B cell (primary cell): ENCODE results near the gene ELOA2. TPM values are rescaled to one million over a fixed set of nuclear protein-coding genes. Genes with fewer than 3 reads are reported as not detected.
"Not testable (repeated sequence)": the region's sequence is repeated elsewhere in the genome, so short reads cannot be mapped to it uniquely, and the experiment has no call there.

Experiments used
- ATAC-seq: fragments of 200-7000 bp; cut with Tn5 transposase; one replicate; pipeline ENCODE4 v1.10.0; 2021; ENCODE audit warnings: low read depth, mild to moderate bottlenecking, moderate number of reproducible peaks, moderate library complexity
- CTCF ChIA-PET: fragments of 350-600 bp; sonication (Branson Sonifier 250); formaldehyde crosslinking; loops from one replicate; lab custom pipeline; 2021; ENCODE audit warnings: antibody characterized with exemption, inconsistent platforms; lab: Charles Lee
- POLR2A ChIA-PET: fragments of 350-600 bp; sonication (Branson Sonifier 250); formaldehyde crosslinking; loops from one replicate; lab custom pipeline; 2021; ENCODE audit warnings: antibody characterized with exemption; lab: Charles Lee
- DNase-seq: peaks from one replicate; pipeline ENCODE4 v3.0.0; 2013
- H2AFZ ChIP-seq: 2 replicates; pipeline ENCODE4 v1.6.1; 2012; ENCODE audit warnings: mild to moderate bottlenecking, low read depth, low read length; ENCODE audit not compliant: insufficient read depth, poor library complexity, severe bottlenecking
- H3K27ac ChIP-seq, 2 donors: 1 replicate in 1 of 2; 2 replicates in 1 of 2; pipeline ENCODE4 v1.5.1; 2012 to 2013; ENCODE audit warnings: low read length in 2 of 2, mild to moderate bottlenecking in 2 of 2, moderate library complexity in 1 of 2
- H3K27me3 ChIP-seq, 4 experiments: fragments of 200-600 bp in 1 of 4; sonication (generic) in 1 of 4; replicated peaks in 1 of 4; 1 replicate in 2 of 4; 2 replicates in 2 of 4; pipeline versions ENCODE4 v1.6.1 to v1.7.0; 2013 to 2016; ENCODE audit warnings: low read length in 3 of 4, mild to moderate bottlenecking in 2 of 4, mixed read lengths in 1 of 4, moderate library complexity in 1 of 4; ENCODE audit not compliant: insufficient read depth in 4 of 4, control insufficient read depth in 3 of 4; ENCODE audit errors: control extremely low read depth in 1 of 4
- H3K36me3 ChIP-seq, 2 experiments: replicated peaks in 1 of 2; 1 replicate in 1 of 2; 2 replicates in 1 of 2; pipeline versions ENCODE4 v1.6.1 to v1.7.1; 2013; ENCODE audit warnings: low read length in 1 of 2; ENCODE audit not compliant: insufficient read depth in 2 of 2, control insufficient read depth in 1 of 2; ENCODE audit errors: control extremely low read depth in 1 of 2, extremely low read depth in 1 of 2
- H3K4me1 ChIP-seq, 2 donors: fragments of 200-600 bp in 1 of 2; sonication (generic) in 1 of 2; 1 replicate in 1 of 2; 2 replicates in 1 of 2; pipeline versions ENCODE4 v1.5.1 to v1.6.1; 2013 to 2017; ENCODE audit warnings: low read length in 2 of 2; ENCODE audit not compliant: control insufficient read depth in 2 of 2, insufficient read depth in 2 of 2
- H3K4me2 ChIP-seq: replicated peaks from 2 replicates; pipeline ENCODE3; 2012; ENCODE audit warnings: mild to moderate bottlenecking, low read depth, low read length; ENCODE audit not compliant: poor library complexity, severe bottlenecking
- H3K4me3 ChIP-seq, 5 experiments: fragments of 200-600 bp in 1 of 5; sonication (generic) in 1 of 5; 1 replicate in 3 of 5; 2 replicates in 2 of 5; pipeline versions ENCODE4 v1.5.1 to v1.7.0; 2011 to 2016; ENCODE audit warnings: low read length in 4 of 5, mild to moderate bottlenecking in 4 of 5, low read depth in 2 of 5, control low read depth in 1 of 5, moderate library complexity in 1 of 5; ENCODE audit not compliant: insufficient read depth in 1 of 5; ENCODE audit errors: control extremely low read depth in 1 of 5, extremely low read depth in 1 of 5
- H3K79me2 ChIP-seq: fragments of 200-600 bp; sonication (generic); one replicate; pipeline ENCODE4 v1.6.0; 2016; ENCODE audit warnings: low read length; ENCODE audit not compliant: control insufficient read depth, insufficient read depth
- H3K9ac ChIP-seq: fragments of 200-600 bp; sonication (generic); 2 replicates; pipeline ENCODE4 v1.6.1; 2017; ENCODE audit warnings: mild to moderate bottlenecking, low read length, moderate library complexity
- H3K9me3 ChIP-seq, 3 donors: one replicate each; pipeline versions ENCODE4 v1.6.1 to v1.7.1; 2013; ENCODE audit warnings: low read length in 2 of 3; ENCODE audit not compliant: control insufficient read depth in 2 of 3, insufficient read depth in 1 of 3; ENCODE audit errors: control extremely low read depth in 1 of 3
- H4K20me1 ChIP-seq: 2 replicates; pipeline ENCODE4 v1.6.0; 2012; ENCODE audit warnings: mild to moderate bottlenecking, low read length; ENCODE audit not compliant: insufficient read depth, control insufficient read depth, poor library complexity, severe bottlenecking
- H3K27ac Mint-ChIP-seq: one replicate; pipeline ENCODE4 v1.8.0; 2021; ENCODE audit warnings: mixed read lengths
- H3K27me3 Mint-ChIP-seq: one replicate; pipeline ENCODE4 v1.8.0; 2021; ENCODE audit warnings: mixed read lengths
- H3K4me1 Mint-ChIP-seq: one replicate; pipeline ENCODE4 v1.8.0; 2021; ENCODE audit warnings: mixed read lengths
- H3K4me3 Mint-ChIP-seq: one replicate; pipeline ENCODE4 v1.8.0; 2021; ENCODE audit warnings: mixed read lengths
- H3K9me3 Mint-ChIP-seq: one replicate; pipeline ENCODE4 v1.8.0; 2022; ENCODE audit warnings: mixed read lengths; ENCODE audit not compliant: insufficient read depth
- WGBS: methylation state at CpG from one replicate; pipeline ENCODE4 v1.1.5; 2013; ENCODE audit warnings: missing lambda C conversion rate; ENCODE audit not compliant: insufficient coverage; 5-methylcytosine and 5-hydroxymethylcytosine counted together
- intact Hi-C: fragments of 100-400 bp; cut with micrococcal nuclease; formaldehyde crosslinking; loops from one replicate; pipeline ENCODE4 v1.10.0; 2022
- polyA plus RNA-seq: library from polyadenylated mRNA; depleted of rRNA; stranded (reverse); fragments of >200 nt; gene quantifications from 2 replicates; pipeline ENCODE4 v1.2.3, GENCODE V29; 2012
- total RNA-seq, 2 donors: library from RNA; stranded (reverse); fragments of 120-200 nt in 1 of 2; gene quantifications; 1 replicate in 1 of 2; 2 replicates in 1 of 2; pipeline versions ENCODE4 v1.2.3 to v1.2.4, GENCODE V29; 2013 to 2022

ELOA2 gene
- total and polyA plus RNA-seq, 2 donors (not counting 1 experiment from before 2014, with no cell fraction given) = not detected

DNA sequence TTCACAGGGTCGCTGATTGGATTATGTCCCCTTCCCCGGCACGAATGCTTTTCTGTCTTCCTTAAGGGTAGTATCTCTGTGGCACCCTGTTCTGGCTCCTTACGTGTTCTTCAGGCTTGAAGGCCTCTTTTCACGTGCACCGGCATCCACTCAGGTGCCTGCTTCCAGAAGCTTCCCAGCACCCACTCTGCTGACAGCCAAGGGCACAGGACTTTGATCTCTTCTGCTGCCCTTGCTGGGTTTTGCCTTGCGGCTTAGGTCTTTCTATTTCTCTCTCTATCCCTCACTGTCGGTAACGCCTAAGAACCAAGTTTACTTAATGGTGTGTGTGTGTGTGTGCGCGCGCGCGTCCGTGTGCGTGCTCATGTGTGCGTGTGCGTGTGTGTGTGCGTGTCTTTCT is 14.7 kb downstream of the ELOA2 start:
- H3K9me3 Mint-ChIP-seq, H3K27me3 Mint-ChIP-seq, H2AFZ ChIP-seq, intact Hi-C loops, CTCF ChIA-PET, H3K4me2 ChIP-seq, H3K27ac Mint-ChIP-seq, H3K27me3 ChIP-seq, H3K4me1 Mint-ChIP-seq, H3K27ac ChIP-seq, H4K20me1 ChIP-seq, ATAC-seq, H3K9ac ChIP-seq, H3K36me3 ChIP-seq, H3K4me3 ChIP-seq, H3K4me1 ChIP-seq, H3K4me3 Mint-ChIP-seq, DNase-seq, POLR2A ChIA-PET, H3K79me2 ChIP-seq, H3K9me3 ChIP-seq: not testable (repeated sequence)
- no CpG with 5 or more reads among the region's 19 CpGs for WGBS

DNA sequence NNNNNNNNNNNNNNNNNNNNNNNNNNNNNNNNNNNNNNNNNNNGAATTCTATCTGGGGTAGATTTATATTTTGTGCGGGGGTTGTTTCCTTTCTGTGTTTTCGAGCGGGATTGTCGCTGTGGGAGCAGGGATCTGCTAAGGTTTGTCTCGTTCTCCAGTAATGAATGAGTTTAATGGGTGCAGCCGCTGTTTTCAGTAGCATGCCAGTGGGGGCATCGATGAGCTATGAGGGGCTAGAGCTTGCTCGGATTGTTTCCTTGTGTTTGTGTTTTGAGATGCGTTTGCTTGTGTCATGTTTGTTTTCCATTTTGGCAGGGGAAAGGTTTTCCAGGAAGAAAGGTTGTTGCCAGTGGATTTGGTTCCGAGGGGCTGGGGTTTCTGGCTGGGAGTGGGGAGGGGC is 15.6 kb downstream of the ELOA2 start:
- intact Hi-C loops, H3K36me3 ChIP-seq, H3K4me2 ChIP-seq, H4K20me1 ChIP-seq, H3K27me3 Mint-ChIP-seq, H3K4me1 ChIP-seq, H2AFZ ChIP-seq, H3K9ac ChIP-seq, H3K4me3 Mint-ChIP-seq, H3K9me3 Mint-ChIP-seq, H3K4me1 Mint-ChIP-seq, DNase-seq, H3K27ac ChIP-seq, H3K27ac Mint-ChIP-seq, POLR2A ChIA-PET, H3K79me2 ChIP-seq, H3K4me3 ChIP-seq, CTCF ChIA-PET, H3K27me3 ChIP-seq, H3K9me3 ChIP-seq, ATAC-seq: not testable (repeated sequence)
- WGBS = no CpG with 5 or more reads among the region's 10 CpGs

Other genes starting within 250 kb of the ELOA2 start
- 51.1 and 53.9 TPM in 2 replicates for gene PIAS2, start 118.1 kb downstream of the ELOA2 start, total RNA-seq
- gene PIAS2, start 118.1 kb downstream of the ELOA2 start, polyA plus RNA-seq = 7.3 and 12.0 TPM in 2 replicates
- gene KATNAL2, start 118.0 kb downstream of the ELOA2 start, total RNA-seq = 1.8 and 3.1 TPM in 2 replicates
- 1.3 TPM in 2 replicates for gene KATNAL2, start 118.0 kb downstream of the ELOA2 start, polyA plus RNA-seq
- 43.9 and 45.5 TPM in 2 replicates for gene HDHD2, start 114.9 kb upstream of the ELOA2 start, total RNA-seq
- gene HDHD2, start 114.9 kb upstream of the ELOA2 start, polyA plus RNA-seq = 7.3 and 9.0 TPM in 2 replicates
- gene IER3IP1, start 140.7 kb upstream of the ELOA2 start, total RNA-seq = 8.2 and 8.7 TPM in 2 replicates
- gene IER3IP1, start 140.7 kb upstream of the ELOA2 start, polyA plus RNA-seq = 2.4 and 3.2 TPM in 2 replicates
- gene SKOR2, start 216.0 kb upstream of the ELOA2 start, total RNA-seq = not detected in 2 replicates
- gene SKOR2, start 216.0 kb upstream of the ELOA2 start, polyA plus RNA-seq = not detected in 2 replicates